Activated CD4-positive, alpha-beta T cell treated with anti-CD3 and anti-CD28 coated beads, Interleukin-2, amount 50 U/mL, for 16 hours (primary cell): Measurements from ENCODE around the gene CTSZ.

Experiments used
- DNase-seq: peaks from one replicate; pipeline ENCODE4 v3.0.0-alpha.2; 2020

The CTSZ gene

GRCh38 chr20:59030911-59031563, 24.0 kb upstream of the CTSZ start:
- no peak for DNase-seq

GRCh38 chr20:59028812-59029211, 21.8 kb upstream of the CTSZ start:
- no peak for DNase-seq

DNA sequence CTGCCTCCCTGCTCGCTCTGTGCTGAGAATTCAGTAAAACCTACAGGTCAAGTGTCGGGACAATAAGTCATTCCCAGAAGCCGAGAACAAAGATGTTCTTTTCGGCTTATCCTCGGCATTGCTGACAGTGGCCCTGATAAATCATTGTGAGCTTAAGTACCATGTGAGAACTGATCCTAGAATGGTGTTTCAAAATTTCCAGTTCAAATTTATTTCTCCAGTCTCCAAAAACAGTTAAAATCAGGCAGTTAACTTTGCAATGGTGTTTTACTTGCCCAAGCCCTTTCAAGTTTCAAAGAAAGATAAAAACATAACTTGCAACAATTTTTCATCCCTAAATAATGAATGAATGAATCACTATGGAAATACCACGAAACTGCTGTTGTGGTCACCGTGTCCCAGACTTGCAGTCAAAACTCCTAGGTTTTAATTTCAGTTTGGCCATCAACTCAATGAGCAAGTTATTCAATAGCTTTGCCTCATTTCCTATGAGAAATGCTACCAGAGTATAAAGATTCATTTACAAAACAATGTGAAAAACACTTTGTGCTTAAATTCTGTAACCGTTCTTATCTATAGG, 20.8 kb upstream of the CTSZ start:
- DNase-seq, result no peak

DNA sequence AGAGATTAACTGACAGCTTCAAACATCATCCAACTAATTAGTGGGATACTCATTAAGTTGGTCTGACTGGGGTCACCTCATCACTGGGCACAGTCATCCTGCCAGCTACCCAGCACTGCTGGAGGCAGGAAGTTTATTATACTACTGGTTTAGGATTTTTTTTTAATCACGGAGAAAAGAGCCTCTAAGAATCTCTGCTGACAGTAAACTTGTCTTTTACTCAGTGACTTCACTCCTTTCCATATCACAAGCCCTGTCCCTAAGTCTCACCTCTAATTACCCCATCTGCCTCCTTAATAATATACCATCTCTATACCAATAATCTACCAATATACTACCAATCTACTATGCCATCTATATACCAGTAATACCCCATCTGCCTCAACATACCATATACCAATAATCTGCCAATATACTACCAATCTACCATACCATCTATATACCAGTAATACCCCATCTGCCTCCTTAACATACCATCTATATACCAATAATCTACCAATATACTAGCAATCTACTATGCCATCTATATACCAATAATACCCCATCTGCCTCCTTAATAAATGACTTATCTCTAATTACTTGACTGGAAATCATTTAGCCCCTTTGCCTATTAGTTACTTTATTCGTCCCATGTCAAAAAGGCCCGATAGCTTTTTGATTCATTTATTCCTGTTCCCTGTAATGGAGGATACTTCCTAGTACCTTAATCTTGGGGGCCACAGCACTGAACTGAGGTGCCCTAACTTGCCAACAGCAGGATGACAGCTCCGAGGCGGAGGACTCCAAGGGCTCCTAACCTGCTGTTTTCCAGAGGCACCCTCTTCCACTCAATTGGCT, 20.1 kb upstream of the CTSZ start:
- no peak for DNase-seq

GRCh38 chr20:59025511-59025910, 18.5 kb upstream of the CTSZ start:
- no peak for DNase-seq

DNA sequence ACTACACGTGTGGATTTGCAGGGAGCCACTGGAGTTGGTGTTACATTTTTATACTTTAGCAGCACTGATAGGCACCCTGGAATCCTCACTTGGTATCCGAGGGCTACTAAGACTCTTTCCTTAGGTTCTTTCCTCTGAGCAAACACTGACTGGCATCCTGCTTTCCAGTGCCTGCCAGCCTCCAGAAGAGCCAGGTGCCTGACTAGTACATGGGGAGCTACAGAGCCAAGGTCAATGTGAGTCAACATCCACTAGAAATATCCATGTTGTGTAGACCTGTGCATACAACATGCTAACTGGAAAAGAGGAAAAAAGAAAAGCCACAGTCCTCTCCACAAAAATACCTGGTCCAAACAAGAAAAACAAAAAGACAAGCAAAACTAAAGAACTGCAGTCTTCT, 18.0 kb upstream of the CTSZ start:
- DNase-seq, result no peak

GRCh38 chr20:59024111-59024530, 17.1 kb upstream of the CTSZ start:
- DNase-seq, result no peak

DNA sequence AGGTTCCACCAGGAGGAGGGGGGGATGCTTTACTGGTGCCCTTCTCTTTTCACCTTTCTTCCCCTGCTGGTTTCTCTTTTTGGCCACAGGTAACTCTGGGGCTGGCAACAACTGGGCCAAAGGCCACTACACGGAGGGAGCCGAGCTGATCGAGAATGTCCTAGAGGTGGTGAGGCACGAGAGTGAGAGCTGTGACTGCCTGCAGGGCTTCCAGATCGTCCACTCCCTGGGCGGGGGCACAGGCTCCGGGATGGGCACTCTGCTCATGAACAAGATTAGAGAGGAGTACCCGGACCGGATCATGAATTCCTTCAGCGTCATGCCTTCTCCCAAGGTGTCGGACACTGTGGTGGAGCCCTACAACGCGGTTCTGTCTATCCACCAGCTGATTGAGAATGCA, 16.6 kb upstream of the CTSZ start:
- no peak for DNase-seq

GRCh38 chr20:59022754-59023153, 15.7 kb upstream of the CTSZ start:
- no peak for DNase-seq

GRCh38 chr20:59020938-59021551, 14.0 kb upstream of the CTSZ start:
- DNase-seq, result no peak

- DNase-seq, result no peak
Observed at GRCh38 chr20:59019217-59019616, 12.2 kb upstream of the CTSZ start, which contains the start of gene TUBB1. TUBB1 (plus strand) TSS chr20:59019429; CDS start chr20:59019523, 94 bp downstream.

DNA sequence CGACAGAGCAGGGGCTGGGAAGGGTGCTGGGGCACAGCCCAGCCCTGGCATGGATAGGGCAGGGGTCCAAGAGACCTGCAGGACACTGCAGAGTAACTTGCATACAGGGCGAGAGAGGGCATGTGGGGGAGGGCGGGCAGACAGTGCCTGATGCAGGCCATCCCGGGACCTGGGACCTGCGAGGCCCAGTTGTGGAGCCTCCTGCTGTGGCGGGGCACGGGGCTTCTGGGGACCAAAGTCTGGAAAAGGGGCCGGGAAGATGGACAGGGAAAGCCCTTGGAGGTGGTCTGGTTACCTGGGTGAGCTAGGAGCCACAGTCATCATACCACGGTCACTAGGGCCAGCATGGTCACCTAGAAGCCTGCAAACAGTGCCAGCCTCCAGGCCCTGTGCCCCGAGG, 11.8 kb upstream of the CTSZ start:
- no peak for DNase-seq

GRCh38 chr20:59017493-59018231, 10.6 kb upstream of the CTSZ start:
- DNase-seq, result no peak

DNA sequence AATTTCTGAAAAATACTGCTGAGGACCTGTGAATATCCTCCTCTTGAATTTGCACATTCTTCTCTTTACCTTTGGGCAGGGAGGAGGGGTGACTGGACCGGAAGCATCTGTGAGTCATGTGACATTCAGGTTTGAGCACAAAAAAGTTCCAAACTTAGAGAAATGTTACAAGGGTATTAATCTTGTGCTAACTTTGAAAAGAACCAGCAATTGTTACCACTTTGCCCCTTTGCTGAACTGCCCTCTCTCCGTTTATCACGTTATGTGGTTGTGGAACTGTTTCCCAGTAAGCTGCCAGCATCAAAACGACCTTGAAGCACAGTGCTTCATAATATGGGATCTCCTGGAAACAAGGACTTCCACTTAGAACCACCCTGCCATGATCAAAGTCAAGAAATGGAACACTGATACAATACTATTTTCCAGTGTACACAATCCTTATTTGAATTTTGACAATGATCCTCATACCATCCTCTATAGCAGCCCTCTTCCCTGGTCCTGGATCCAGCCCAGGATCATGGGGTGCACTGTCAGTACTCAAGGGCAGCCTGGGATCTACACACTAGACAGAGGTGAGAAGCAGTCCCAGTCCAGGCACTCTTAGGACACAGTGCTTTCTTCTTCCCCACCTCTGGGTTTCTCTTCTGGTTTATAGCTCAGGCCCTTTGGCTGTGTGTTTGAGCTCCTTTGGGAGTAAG, 9.9 kb upstream of the CTSZ start:
- DNase-seq, result no peak

- DNase-seq, result no peak
Observed at GRCh38 chr20:59015812-59016711, 9.0 kb upstream of the CTSZ start.

- DNase-seq, result no peak
Observed at GRCh38 chr20:59015411-59015810, 8.4 kb upstream of the CTSZ start.

DNA sequence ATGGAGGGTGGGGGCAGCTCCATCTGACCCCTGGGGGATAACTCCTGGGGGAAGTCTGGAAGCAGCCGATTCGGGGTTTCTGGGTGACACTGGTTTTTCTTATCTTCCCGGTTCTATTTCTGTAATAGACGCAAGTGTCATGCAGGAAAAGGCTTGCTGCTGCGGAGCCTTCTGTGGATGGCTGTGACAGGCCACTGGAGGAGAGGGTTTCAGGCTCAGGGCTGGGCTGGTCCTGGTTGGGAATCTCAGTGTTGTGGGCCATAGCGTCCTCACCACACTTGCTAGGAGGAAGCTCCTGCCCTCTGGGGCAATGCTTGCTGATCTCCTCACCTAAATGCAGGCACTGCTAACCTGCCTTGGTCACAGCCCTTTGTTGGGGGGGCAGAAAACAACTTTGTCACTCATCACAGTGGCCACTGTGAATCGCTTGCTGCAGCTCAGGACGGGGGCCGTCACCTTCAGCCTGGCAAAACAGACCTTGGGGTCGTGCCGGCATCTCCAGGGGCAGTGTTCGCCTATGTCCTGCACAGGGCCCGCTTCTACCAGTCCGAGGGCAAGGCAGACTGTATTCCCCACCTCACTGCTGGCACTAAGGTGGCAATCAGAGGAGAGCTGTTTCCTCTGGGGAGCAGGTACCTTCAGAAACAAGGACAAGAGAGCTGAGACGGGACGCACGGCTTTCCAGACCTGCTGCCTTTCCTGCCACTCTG, 7.8 kb upstream of the CTSZ start:
- no peak for DNase-seq

DNA sequence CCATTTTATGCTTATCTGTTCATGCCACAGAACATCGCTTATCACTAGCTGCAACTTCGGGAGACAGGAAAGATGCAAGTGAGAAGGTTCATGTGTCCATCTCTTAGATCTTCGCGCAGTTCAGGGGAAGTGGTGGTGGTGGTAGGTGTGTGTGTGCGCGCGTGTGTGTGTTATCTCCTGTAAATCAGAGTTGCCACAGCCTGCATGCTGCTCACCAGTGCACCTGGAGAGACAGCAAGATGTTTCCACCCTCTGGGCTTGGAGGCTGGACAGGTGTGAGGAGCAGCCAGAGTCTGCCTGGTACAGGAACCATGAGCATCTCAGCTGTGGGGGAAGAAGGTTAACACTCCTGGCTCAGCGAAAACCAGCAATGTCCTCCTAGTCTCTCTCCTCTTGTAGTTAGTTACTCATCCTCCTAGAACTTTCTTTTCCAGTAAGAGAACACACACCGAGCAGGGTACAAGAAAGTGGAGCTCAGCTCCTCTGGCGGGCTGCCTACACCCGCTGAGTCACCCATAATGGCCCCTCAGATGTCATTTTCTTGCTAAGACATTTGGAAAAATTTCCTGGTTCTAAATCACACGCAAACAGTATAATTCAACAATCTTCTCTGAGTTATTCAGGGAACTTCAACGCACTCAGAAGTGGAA, 7.0 kb upstream of the CTSZ start:
- no peak for DNase-seq

DNA sequence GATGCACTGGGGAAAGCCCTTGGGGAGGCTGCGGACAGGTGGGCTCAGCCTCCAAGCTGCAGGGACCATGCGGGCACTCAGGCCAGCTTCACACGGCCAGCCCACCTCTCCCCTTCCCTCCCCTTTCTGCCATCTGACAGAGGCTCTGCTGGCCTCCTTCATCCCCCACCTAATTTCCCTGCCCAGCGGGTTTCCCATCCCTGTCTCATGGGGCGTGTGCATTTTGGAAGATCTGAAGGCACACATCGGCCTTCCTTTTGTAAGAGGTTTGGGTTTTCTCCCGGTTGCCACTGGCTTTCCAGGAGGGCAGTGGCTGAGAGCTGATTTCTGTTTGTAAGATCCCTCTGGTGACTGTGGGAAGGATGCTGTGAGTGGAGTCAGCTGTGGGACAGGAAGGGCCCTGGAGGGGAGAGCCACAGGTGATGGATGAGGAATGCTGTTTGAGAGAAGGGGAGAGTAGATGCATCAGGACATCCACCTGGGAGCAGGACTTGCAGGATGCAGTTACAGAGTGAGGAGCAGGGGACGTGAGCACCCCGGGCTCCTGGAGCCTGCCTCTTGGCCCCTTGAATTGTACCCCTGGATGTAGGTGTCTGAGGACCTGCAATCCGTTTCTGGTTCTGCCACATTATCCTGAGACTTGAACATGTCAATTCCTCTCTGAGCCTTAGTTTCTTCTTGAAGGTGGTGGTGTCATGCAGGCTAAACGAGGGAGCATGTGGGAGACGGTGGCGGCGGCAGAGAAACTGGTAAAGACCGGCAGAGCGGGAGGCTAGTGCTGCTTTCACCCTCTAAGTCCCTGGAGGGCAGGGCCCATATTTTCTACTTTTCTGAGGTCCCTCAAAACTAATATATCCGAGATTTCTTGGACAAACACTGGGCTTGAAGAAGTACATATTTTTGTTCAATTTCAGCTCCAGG, 6.2 kb upstream of the CTSZ start:
- no peak for DNase-seq
